ENCODE data around the gene CFTR.
"Not testable (repeated sequence)": the region's sequence is repeated elsewhere in the genome, so short reads cannot be mapped to it uniquely, and the experiment has no call there.

CFTR gene

DNA sequence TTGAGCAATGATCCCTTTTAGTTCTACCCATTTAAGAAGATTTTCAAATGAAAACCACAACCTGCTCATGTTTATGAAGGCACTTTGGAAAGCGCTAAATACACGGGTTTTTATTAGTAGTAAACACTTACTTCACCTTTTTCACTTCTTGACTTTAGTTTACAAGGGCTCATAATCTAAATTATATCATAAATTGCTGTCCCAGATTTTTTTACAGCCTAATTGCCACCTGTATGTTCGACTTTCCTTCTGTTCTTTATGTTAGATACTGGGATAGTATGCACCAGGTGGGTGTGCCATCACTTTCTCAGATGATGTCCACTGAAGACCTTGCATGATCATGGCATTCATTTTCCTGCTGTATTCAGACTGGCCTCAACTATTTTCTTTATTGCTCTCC is 22.5 kb downstream of the CFTR start:
- no peak for DNase-seq

DNA sequence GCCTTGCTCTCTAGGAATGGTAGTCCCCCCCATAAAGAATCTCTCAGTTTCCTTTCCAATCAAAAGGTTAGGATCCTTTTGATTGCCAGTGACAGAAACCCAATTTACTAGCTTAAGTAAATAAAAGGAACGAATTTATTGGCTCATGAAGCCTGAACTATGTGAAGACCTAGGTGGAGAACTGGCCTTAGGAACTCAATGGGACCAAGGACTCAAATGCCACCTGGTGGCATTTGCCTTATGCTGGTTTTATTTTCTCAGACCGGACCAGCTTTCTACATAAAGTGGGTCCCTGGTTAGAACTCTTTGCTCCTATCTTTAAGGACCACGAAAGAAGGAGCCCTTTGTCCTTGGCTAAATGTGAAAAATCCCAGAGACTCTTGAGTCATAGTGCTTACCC is 25.4 kb downstream of the CFTR start:
- DNase-seq = no peak

- no peak for DNase-seq
These were observed 28.9 kb downstream of the CFTR start for GRCh38 chr7:117508676-117509075.

DNA sequence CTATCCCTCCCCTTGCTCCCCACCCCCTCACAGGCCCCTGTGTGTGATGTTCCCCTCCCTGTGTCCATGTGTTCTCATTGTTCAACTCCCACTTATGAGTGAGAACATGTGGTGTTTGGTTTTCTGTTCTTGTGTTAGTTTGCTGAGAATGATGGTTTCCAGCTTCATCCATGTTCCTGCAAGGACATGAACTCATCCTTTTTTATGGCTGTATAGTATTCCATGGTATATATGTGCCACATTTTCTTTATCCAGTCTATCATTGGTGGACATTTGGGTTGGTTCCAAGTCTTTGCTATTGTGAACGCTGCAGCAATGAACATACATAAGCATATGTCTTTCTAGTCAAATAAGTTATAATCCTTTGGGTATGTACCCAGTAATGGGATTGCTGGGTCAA is 37.4 kb downstream of the CFTR start:
- DNase-seq = not testable (repeated sequence)

DNA sequence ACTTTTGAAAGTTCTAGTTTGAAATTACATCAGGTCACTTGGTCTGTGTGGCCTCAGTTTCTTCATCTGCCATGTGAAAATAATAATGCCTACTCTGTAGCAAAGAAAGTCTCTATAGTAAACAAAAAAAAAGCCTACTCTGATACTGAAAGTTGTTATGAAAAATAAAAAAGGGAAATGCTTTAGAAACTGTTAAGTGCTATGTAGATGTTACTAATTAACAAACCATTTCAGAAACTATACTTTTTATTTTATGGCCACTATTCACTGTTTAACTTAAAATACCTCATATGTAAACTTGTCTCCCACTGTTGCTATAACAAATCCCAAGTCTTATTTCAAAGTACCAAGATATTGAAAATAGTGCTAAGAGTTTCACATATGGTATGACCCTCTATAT is 50.6 kb downstream of the CFTR start:
- no peak for DNase-seq

- DNase-seq = no peak
These were observed 51.9 kb downstream of the CFTR start for GRCh38 chr7:117531595-117532244.

- no peak for DNase-seq
These were observed 58.2 kb downstream of the CFTR start for GRCh38 chr7:117538053-117538452.

GRCh38 chr7:117544061-117544460 is 64.2 kb downstream of the CFTR start:
- no peak for DNase-seq

- DNase-seq = no peak
These were observed 68.2 kb downstream of the CFTR start for GRCh38 chr7:117548035-117548434.

- DNase-seq = no peak
These were observed 70.8 kb downstream of the CFTR start for GRCh38 chr7:117550625-117551024.

GRCh38 chr7:117552660-117553059 is 72.8 kb downstream of the CFTR start:
- DNase-seq = no peak

DNA sequence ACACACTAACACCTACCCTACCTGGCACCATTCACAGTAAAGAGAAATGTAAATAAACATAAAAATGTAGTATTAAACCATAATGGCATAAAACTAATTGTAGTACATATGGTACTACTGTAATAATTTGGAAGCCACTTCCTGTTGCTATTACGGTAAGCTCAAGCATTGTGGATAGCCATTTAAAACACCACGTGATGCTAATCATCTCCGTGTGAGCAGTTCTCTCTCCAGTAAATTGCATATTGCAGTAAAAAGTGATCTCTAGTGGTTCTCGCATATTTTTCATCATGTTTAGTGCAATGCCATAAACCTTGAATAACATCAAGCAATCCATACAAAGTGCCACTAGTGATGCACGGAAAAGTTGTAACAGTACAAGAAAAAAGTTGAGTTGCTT is 75.4 kb downstream of the CFTR start:
- no peak for DNase-seq

GRCh38 chr7:117559391-117559790 is 79.6 kb downstream of the CFTR start:
- DNase-seq = no peak

DNA sequence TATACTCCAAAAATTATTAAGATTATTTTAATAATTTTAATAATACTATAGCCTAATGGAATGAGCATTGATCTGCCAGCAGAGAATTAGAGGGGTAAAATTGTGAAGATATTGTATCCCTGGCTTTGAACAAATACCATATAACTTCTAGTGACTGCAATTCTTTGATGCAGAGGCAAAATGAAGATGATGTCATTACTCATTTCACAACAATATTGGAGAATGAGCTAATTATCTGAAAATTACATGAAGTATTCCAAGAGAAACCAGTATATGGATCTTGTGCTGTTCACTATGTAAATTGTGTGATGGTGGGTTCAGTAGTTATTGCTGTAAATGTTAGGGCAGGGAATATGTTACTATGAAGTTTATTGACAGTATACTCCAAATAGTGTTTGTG is 80.2 kb downstream of the CFTR start:
- no peak for DNase-seq

DNA sequence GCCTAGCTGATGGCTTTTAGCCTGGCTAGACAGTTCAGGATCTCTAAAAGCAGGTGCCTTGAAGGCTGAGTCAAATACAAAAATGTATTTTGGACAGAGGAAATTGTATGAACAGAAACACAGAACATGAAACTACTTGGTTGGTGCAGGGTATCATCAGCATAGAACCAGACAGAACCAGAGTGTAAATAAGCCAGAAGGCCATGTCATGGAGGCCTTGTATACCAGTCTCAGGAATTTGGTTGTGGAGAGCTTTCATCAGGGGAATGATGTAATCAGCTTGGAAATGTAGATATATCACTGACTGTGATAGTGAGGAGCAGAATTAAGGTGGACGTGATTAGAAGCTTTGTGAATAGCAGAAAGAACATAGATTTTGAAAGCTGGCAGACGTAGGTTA is 82.9 kb downstream of the CFTR start:
- no peak for DNase-seq

GRCh38 chr7:117564080-117564479 is 84.3 kb downstream of the CFTR start:
- no peak for DNase-seq

GRCh38 chr7:117564627-117565026 is 84.8 kb downstream of the CFTR start:
- DNase-seq = no peak

GRCh38 chr7:117565226-117565625 is 85.4 kb downstream of the CFTR start:
- no peak for DNase-seq

GRCh38 chr7:117567781-117568180 is 88.0 kb downstream of the CFTR start:
- DNase-seq = no peak

DNA sequence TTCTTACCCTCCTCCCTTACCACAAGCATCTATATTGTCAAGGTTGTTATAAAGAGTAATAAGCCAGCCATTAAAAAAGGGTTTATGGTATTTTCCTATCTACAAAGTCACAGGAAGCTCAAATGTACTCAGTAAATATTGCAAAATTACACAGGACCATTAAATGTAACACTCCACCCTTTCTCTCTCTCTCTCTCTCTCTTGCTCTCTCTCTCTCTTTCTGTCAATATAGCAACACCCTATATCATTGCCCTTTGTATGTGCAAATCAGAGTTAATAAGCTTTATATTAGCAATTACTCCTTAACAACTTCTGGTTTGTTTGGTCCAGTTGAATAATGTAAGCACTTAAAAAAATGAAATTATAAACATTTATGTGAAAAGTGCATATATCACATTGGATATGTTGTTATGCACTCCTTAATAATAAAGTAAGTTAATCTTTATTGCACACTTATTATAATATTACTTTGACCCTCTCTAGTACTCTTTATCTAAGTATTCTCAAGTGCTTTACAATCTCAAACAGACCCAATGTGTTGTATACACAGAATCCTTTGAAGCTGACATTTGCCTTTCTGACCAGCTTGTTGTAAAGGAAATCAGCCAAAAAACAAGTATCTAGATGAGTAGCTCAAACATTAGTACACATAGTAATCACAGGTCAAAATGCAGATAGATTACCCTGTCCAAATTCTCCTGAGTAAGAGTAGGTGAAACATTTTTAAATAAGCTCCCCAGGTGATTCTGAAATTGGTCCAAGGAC is 93.2 kb downstream of the CFTR start:
- DNase-seq = no peak

DNA sequence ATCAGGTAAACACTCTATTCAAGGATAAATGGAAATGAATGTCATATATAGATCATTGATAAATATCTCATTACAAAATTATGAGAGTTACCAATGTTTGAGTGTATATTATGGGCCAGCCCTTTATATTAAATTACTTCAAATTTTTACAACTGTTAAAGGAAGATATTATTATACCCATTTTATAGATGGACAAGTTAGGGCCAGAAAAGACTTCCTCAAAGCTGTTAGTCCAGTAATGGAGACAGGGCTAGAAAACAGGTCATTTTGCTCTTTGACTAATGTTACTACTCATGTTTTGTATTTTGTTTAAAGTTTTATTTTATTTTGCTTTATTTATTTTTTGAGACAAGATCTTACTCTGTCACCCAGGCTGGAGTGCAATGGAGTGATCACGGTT is 101.6 kb downstream of the CFTR start:
- DNase-seq = no peak

GRCh38 chr7:117582219-117582704 is 102.4 kb downstream of the CFTR start:
- DNase-seq = no peak

DNA sequence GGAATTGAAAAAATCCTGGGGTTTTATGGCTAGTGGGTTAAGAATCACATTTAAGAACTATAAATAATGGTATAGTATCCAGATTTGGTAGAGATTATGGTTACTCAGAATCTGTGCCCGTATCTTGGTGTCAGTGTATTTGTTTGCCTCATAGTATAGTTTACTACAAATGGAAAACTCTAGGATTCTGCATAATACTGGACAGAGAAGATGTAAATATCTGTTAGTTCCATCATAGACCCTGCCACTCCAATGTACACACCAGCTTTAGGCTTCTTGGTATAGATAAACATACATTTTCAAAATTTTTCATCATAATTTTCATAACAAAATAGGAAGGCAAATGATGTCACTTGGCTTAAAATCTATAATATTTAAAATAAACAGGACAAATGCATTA is 108.1 kb downstream of the CFTR start:
- no peak for DNase-seq

GRCh38 chr7:117588352-117588794 is 108.5 kb downstream of the CFTR start:
- DNase-seq = peak; percentile 70

- no peak for DNase-seq
These were observed 110.4 kb downstream of the CFTR start for GRCh38 chr7:117590191-117590590.

Data from activated CD4-positive, alpha-beta T cell treated with anti-CD3 and anti-CD28 coated beads, Interleukin-2, amount 50 U/mL, for 16 hours (primary cell).